Ascending aorta (tissue), 2 donors: ENCODE results near the gene GZMM. TPM values are rescaled to one million over a fixed set of nuclear protein-coding genes. Genes with fewer than 3 reads are reported as not detected.

Experiments used
- DNase-seq, 2 donors: peaks; one replicate each; pipeline ENCODE4 v3.0.0-alpha.2; 2019; ENCODE audit warnings: low spot score in 2 of 2
- H3K27ac ChIP-seq, 2 donors: fragments of 200-600 bp; sonication (generic); one replicate each; pipeline ENCODE4 v1.5.1; 2016 to 2017; ENCODE audit warnings: mild to moderate bottlenecking in 1 of 2
- H3K27me3 ChIP-seq: fragments of 200-600 bp; sonication (generic); one replicate; pipeline ENCODE4 v1.5.1; 2017
- H3K36me3 ChIP-seq, 2 donors: fragments of 200-600 bp; sonication (generic); one replicate each; pipeline ENCODE4 v1.5.1; 2016
- H3K4me1 ChIP-seq, 2 donors: fragments of 200-600 bp; sonication (generic); one replicate each; pipeline ENCODE4 v1.5.1; 2016 to 2017; ENCODE audit warnings: mild to moderate bottlenecking in 1 of 2
- H3K4me3 ChIP-seq, 2 donors: fragments of 200-600 bp; sonication (generic); one replicate each; pipeline ENCODE4 v1.5.1; 2016 to 2017; ENCODE audit warnings: mild to moderate bottlenecking in 1 of 2
- H3K9me3 ChIP-seq, 2 donors: fragments of 200-600 bp; sonication (generic); one replicate each; pipeline ENCODE4 v1.5.1; 2016
- intact Hi-C: fragments of 100-400 bp; cut with DNase I; formaldehyde crosslinking; loops from one replicate; pipeline ENCODE4 v1.15.1; 2023
- total RNA-seq: library from RNA; depleted of rRNA; stranded (reverse); fragments of >200 nt; gene quantifications from one replicate; pipeline ENCODE4 v1.1.0, GENCODE V29; 2016
- TF ChIP-seq, protein P1 (sequence below), 3 experiments: fragments of 200-600 bp in 2 of 3; fragments of 450-650 bp in 1 of 3; sonication (generic) in 2 of 3; IDR thresholded peaks; one replicate each; pipeline ENCODE4 v1.5.1; 2016 to 2019; ENCODE audit warnings: antibody characterized with exemption in 3 of 3, mild to moderate bottlenecking in 1 of 3, moderate library complexity in 1 of 3

Gene GZMM
- total RNA-seq, 1 donor from 2014 or later, result not detected

DNA sequence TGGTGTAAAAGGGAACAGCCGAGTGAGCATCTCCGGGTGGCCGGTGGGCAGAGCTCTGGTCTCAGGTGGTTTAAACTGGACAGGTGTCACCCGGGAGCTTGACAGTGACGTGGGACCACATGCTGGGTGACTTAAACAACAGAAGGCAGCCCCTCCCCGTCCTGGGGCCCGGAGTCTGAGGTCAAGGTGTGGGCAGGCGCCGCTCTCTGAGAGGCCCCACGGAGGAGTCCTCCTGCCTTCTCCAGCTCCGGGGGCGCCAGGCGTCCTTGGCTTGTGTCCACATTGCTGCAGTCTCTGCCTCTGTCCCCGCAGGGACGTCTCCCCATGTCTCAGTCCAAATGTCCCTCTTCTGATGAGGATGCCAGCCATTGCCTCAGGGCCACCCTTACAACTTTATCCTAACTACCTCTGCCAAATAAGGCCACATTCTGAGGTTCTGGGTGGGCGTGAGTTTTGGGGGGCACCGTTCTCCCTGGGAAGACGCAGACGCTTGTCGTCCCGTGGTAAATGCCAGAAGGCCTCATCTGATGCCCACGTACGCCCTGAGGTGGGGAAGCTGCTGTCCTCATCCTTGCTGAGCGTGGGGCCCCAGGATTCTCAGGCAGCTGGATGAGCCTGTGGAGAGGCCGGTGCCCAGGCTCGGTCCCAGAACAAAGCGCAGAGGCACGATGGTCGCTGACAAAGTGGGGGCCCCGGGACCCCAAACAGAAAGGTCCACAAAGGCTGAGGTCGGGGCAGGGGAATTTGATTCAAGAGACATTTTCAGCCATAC lies 12.9 kb downstream of the GZMM start:
- H3K27me3 ChIP-seq, result peaks cover 5% of the 10 kb centered on the region
- H3K27ac ChIP-seq, result no peak overlapping the region
- H3K4me3 ChIP-seq, result no peak overlapping the region
- H3K4me1 ChIP-seq, result no peaks in the 10 kb centered on the region
- no peaks in the 10 kb centered on the region for H3K9me3 ChIP-seq
- TF ChIP-seq, protein P1, sequence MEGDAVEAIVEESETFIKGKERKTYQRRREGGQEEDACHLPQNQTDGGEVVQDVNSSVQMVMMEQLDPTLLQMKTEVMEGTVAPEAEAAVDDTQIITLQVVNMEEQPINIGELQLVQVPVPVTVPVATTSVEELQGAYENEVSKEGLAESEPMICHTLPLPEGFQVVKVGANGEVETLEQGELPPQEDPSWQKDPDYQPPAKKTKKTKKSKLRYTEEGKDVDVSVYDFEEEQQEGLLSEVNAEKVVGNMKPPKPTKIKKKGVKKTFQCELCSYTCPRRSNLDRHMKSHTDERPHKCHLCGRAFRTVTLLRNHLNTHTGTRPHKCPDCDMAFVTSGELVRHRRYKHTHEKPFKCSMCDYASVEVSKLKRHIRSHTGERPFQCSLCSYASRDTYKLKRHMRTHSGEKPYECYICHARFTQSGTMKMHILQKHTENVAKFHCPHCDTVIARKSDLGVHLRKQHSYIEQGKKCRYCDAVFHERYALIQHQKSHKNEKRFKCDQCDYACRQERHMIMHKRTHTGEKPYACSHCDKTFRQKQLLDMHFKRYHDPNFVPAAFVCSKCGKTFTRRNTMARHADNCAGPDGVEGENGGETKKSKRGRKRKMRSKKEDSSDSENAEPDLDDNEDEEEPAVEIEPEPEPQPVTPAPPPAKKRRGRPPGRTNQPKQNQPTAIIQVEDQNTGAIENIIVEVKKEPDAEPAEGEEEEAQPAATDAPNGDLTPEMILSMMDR (IDR thresholded peaks at IDR 0.05), result no peak
- intact Hi-C loops, result no loop called here
- H3K36me3 ChIP-seq, result no peaks in the 10 kb centered on the region
- DNase-seq, result no peak

DNA sequence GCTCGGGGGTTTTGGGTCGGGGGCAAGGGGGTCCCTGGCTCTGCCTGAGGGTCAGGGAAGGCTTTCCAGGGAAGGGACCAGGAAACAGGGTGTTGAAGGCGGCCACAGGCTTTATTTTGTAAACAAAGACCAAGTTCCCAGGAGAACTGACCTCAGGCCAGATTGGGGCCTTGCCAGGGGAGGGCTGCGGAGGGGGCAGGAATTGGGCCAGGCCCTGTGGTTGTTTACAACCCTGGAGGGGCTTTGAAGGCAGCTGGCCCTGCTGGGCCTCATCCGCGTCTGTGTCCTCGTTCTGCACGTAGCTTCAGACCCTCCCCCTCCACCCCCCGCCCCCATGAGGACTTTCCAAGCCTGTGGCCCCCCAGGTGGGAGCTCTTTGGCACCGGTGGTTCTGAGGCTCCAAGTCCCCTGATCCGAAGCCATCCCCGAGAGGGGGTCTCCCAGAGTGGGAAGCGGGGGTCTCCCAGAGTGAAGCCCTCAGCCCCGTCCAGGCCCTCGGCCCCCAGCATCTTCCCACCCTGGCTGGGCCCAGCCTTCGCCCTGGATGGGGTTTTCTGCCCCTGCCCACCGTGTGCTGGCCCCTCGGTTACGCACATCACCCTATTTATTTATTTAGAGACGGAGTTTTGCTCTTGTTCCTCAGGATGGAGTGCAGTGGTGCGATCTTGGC lies 15.1 kb downstream of the GZMM start:
- Histone ChIP-seq H3K27me3 (peaks cover 5% of the 10 kb centered on the region), H3K27ac (no peak overlapping the region), H3K9me3 (no peaks in the 10 kb centered on the region), H3K4me3 (no peak overlapping the region), H3K36me3 (no peaks in the 10 kb centered on the region), H3K4me1 (no peaks in the 10 kb centered on the region)
- DNase-seq, result no peak
- TF ChIP-seq, protein P1 (IDR thresholded peaks at IDR 0.05), result no peak
- intact Hi-C loops, result no loop called here

DNA sequence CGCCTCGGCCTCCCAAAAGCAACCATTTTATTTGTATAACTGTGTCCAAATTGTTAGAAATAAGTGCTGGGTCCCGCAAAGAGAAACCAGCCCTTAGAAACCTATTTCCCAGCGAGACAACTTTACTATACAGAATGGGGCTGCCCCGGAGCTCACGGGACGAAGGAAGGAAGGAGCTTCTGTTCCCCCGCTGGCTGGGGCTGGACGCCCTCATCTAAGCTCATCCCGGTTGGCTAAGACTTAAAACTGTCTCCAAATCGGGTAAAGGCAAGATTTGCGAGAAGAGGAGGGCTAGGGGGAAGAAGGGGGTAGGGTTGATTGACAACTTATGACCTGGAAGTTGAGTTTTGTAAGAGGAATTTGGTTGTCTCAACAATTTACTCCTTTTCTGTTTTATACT lies 16.3 kb downstream of the GZMM start:
- intact Hi-C loops, result no loop called here

DNA sequence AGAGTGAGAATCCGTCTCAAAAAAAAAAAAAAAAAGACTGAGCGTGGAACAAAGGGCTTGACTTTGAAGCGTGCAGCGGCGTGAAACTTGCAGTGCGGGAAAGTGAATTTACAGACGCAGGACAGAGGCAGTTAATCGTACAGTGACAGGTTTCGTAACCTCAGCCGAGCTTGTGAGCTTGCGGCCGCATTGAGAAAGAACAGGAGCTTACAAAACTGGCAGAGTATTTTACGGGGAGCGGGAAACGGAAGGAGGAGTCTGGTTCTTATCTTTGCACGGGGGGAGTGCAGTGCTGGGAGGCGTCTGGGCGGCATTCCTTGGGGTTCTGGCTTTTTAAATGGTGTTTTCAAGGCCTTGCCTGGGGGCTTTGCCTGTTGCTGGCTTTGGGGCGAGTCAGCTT lies 22.6 kb downstream of the GZMM start:
- Histone ChIP-seq H3K27me3 (no peaks in the 10 kb centered on the region), H3K4me3 (no peak overlapping the region), H3K27ac (no peak overlapping the region), H3K36me3 (no peaks in the 10 kb centered on the region), H3K4me1 (peaks cover 0 to 7% of the 10 kb centered on the region in 2 donors), H3K9me3 (no peaks in the 10 kb centered on the region)
- no peak for DNase-seq
- TF ChIP-seq, protein P1 (IDR thresholded peaks at IDR 0.05), result no peak
- intact Hi-C loops, result no loop called here

More for the DNA sequence above, 16.3 kb downstream of the GZMM start:
- H3K36me3 ChIP-seq, result no peaks in the 10 kb centered on the region
- no peak overlapping the region for H3K4me3 ChIP-seq
- TF ChIP-seq, protein P1 (IDR thresholded peaks at IDR 0.05), result no peak
- H3K27me3 ChIP-seq, result peaks cover 5% of the 10 kb centered on the region
- H3K9me3 ChIP-seq, result no peaks in the 10 kb centered on the region
- no peak for DNase-seq
- no peaks in the 10 kb centered on the region for H3K4me1 ChIP-seq
- H3K27ac ChIP-seq, result no peak overlapping the region

DNA sequence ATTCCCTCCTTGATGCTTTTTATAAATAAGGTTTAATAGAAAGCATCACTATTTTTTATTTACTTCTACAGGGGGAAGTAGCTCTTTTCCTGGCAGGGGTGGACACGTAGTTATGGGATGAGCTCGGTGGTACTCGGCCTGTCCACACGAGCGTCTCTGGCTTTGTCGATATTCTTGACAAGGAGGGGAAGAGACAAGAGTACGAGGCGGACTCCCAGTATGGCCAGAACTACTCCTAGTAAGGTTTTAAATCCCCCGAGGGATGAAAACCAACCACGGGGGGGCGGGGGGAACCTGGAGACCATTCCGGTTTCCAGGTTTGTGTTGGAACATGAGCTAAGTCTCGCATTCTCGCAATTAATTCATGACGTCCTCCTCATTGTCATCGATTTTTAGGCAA lies 23.0 kb downstream of the GZMM start:
- DNase-seq, result no peak
- H3K36me3 ChIP-seq, result no peaks in the 10 kb centered on the region
- intact Hi-C loops, result no loop called here
- no peak overlapping the region for H3K27ac ChIP-seq
- no peaks in the 10 kb centered on the region for H3K27me3 ChIP-seq
- TF ChIP-seq, protein P1 (IDR thresholded peaks at IDR 0.05), result no peak
- no peaks in the 10 kb centered on the region for H3K9me3 ChIP-seq
- H3K4me1 ChIP-seq, result peaks cover 0 to 9% of the 10 kb centered on the region in 2 donors
- H3K4me3 ChIP-seq, result no peak overlapping the region
